SK-N-DZ (cell line): ENCODE measurements around the gene CAPN12. TPM values are rescaled to one million over a fixed set of nuclear protein-coding genes. Genes with fewer than 3 reads are reported as not detected.
"Not testable (repeated sequence)": the region's sequence is repeated elsewhere in the genome, so short reads cannot be mapped to it uniquely, and the experiment has no call there.

Experiments
- DNase-seq: peaks from one replicate; pipeline ENCODE4 v3.0.0-alpha.2; 2015; ENCODE audit warnings: low spot score
- polyA plus RNA-seq, 2 experiments: library from polyadenylated mRNA; depleted of rRNA; stranded (reverse); fragments of >200 nt; gene quantifications; 2 replicates each; pipeline ENCODE4 v1.2.3, GENCODE V29; 2014

CAPN12 gene, protein sequence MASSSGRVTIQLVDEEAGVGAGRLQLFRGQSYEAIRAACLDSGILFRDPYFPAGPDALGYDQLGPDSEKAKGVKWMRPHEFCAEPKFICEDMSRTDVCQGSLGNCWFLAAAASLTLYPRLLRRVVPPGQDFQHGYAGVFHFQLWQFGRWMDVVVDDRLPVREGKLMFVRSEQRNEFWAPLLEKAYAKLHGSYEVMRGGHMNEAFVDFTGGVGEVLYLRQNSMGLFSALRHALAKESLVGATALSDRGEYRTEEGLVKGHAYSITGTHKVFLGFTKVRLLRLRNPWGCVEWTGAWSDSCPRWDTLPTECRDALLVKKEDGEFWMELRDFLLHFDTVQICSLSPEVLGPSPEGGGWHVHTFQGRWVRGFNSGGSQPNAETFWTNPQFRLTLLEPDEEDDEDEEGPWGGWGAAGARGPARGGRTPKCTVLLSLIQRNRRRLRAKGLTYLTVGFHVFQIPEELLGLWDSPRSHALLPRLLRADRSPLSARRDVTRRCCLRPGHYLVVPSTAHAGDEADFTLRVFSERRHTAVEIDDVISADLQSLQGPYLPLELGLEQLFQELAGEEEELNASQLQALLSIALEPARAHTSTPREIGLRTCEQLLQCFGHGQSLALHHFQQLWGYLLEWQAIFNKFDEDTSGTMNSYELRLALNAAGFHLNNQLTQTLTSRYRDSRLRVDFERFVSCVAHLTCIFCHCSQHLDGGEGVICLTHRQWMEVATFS
- polyA plus RNA-seq (2014; cell fraction: cytosol; rRNA removed): 0.37 and 0.42 TPM in 2 replicates
- polyA plus RNA-seq (2014; cell fraction: nucleus; rRNA removed): 1.6 and 3.9 TPM in 2 replicates

DNA sequence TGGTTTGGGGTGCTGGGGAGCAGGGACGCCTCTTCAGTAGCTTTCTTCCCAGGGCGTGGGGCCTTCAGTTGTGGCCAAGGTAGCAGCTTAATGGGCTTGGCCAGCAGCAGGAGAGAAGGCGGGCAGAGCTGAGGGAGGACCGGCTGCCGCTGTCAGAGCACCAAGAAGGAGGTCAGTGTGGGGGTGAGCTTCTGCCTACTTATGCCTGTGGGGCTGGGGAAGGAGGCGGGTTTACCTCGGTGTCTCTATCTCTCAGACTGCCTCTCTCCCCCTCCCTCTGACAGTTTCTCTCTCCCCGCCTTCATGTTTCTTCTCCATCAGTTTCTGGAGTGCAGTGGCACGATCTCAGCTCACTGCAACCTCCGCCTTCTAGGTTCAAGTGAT, at the start of gene CAPN12:
CAPN12 (minus strand) TSS at position 177 of the 384 bp plus-strand sequence. CDS start 309 bp downstream, outside the sequence.
- DNase-seq: no peak

DNA sequence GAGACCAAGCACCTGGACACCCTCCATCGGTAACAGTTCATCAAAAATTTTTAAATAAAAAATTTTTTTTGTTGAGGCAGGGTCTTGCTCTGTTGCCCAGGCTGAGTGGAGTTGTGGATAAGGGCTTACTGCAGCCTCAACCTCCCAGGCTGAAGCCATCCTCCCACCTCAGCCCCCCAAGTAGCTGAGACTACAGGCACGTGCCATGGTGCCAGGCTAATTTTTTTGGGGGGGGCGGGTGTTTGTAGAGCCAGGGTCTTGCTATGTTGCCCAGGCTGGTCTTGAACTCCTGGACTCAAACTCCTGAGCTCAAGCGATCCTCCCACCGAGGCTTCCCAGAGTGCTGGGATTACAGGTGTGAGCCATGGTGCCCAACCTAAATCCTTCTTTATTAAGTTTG, 49.4 kb upstream of the CAPN12 start:
- DNase-seq: no peak

DNA sequence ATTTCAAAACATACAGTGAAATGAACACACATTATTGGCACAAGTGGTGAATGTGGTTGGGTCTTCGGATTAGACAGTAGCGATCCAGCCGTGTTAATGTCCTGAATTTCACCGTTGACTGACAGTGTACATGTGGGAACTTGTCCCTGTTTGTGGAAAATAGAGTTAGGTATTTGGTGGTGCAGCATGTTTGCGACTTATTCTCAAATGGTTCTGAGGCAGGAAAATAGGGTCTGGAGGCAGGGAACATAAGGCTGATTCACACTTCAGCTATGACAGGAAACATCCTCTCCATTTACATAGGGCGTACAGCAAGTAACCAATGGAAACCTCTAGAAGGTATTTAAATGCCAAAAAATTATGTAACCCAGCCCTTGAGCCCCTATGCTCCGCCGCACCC, 48.9 kb upstream of the CAPN12 start:
- no peak for DNase-seq

DNA sequence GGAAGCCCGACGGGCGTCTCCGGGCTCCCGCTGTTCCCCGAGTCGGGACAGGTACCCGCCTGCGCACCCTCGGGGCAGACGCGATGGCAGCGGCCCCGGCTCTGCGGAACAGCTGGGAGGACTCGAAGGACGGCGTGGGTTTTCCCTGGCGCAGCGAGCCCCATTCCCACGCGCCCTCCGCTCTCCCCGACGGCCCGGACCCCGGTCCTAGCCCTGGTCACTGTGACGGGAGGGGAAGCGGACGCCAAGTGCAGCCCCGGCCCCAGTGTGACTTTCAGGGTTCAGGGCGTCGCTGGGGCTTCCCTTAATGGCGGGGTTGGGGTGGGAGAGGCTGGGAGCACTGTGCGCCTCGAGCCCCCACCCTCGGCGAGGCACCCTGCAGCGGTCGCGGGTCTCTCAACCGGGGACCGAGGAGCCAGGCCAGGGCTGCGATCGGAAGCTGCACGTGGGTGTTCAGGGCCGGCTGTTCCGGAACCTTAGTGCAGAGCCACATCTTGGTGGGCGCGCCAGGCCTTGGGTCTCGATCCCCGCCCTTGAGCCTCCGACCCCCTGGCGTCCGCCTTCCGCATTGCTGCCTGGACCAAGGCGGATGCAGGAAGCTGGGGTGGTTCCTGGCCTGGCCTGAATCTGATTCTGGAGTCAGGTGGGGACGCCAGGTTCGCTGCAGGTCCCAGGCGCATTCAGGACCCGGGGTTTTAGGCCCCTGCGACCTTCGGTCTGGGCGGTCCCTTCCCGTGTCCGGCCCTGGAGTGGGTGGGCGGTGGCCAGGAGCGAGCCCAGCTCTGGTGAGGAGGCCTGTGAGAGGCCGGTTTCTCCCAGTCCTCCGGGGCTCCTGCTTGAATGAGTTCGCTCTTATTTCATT, 48.2 kb upstream of the CAPN12 start:
- peak; percentile 49 for DNase-seq

DNA sequence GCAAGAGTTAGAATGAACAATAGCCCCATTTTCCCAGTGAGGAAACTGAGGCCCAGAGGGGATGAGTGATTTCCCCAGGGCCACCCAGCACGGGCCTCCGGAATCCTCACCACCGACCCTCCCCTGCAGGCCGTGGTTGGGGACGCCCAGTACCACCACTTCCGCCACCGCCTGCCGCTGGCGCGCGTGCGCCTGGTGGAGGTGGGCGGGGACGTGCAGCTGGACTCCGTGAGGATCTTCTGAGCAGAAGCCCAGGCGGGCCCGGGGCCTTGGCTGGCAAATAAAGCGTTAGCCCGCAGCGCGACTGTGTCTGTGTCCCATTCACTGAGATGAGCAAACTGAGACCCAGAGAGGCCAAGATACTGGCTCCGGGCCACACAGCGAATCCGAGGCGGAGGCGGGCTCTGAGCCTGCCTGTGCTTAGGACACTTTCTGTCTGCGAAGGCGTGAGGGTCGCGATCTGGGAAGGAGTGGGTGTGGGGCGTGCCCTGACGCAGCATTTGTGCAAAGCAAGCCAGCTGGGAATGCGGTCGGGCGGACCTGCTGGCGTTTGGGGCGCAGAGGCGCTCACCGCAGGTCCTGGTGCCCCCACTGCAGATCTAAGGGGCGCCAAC, 47.3 kb upstream of the CAPN12 start:
- DNase-seq: not testable (repeated sequence)

DNA sequence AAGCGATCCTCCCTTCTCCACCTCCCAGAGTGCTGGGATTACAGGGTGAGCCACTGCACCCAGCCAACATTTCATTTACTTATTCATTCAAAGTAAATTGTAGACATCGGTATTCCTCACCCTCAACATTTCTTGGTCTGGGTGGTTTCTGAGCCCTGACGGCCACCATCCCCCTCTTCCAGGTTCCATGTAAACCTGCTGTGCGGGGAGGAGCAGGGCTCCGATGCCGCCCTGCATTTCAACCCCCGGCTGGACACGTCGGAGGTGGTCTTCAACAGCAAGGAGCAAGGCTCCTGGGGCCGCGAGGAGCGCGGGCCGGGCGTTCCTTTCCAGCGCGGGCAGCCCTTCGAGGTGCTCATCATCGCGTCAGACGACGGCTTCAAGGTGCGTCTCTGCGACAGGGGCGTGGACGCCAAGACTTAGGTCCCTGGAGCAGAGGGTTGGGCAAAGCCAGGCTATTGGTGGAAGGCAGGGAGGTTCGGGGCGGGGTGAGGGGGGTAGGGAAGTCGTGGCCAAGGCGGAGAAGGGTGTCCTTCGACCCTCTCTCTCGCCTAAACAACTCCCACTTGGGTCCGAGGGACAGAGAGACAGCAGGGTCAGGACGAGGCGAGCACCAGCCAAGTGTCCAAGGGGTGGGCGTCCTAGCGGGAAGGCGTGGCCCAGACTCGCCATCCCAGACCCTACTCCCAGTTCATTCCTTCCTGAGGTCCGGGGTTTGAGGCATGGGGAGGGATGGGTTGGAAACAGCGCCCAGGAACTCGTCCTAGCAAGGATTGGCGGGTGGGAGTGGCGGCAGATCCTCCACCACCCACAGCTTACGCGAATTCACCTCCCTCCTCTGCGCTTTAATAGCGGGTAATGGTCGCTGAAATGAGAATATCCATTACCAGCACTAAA, 46.5 kb upstream of the CAPN12 start:
- DNase-seq: not testable (repeated sequence)

DNA sequence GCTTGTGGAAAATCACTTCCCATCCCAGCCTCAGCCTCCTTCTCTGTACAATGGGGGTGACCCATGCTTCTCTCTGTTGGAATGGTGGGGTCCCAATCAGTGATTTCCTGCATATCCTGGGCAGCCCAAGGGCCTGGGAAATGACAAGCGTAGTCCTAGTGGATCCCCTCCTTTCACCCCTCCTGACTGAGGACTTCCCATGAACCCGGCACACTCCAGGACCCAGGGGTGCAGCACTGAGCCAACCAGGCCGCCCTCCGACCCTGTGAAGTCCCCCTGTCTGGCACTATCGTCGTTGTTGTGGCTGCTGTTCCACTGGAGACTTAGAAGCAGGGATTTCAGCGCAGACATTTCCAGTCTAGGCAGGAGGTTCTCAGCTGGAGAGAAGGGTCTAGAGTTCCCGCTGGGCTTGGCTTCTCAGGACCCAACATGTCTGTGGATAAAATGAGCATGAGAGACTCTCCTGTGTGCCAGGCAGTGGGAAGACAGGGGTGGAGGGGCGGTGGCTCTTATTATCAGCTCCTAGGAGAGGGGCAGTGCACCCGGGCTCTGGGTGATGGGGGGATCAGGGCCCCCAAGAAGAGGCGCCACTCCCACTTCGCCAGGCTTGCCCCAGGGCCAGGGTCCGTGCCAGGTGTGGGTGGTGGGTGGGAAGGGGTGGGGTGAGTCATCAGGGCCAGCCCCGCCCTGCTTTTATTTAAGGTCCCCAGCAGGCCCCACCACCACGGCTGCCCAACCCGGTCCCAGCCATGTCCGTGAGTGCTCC, 44.4 kb upstream of the CAPN12 start, which contains the start of gene LGALS7B:
LGALS7B (plus strand) TSS at position 723 of the 766 bp plus-strand sequence; CDS start at position 750, 27 bp downstream.
- no peak for DNase-seq

DNA sequence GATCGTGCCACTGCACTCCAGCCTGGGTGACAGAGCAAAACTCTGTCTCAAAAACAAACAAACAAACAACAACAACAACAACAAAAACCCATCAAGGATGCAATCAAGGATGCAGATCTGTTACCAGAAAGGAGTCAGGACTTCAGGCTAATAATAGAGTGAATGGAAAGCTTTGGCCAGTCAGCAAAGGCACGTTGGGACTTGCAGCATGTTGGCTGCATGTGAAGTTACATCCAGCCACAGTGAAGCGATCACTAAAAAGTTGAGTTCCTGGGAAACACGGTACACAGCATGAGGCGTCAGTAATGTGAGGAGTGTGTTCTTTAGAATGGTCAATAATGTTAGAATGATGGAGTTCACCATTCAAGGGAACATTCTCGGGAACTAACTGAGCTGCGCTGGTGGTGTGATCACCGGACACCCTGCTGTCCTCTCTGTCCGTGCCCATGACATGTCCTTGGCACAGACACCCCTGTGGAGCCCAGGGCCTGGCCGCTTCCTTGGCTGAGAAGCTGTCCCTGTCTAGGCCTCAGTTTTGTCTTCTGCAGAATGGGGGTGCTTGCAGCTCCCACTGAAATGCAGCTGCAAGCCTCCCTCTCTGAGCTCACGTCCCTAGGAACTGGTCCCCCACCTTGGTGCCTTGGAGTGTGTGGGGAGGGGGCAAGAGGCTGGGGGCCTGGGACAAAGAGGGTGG, 42.4 kb upstream of the CAPN12 start:
- no peak for DNase-seq

DNA sequence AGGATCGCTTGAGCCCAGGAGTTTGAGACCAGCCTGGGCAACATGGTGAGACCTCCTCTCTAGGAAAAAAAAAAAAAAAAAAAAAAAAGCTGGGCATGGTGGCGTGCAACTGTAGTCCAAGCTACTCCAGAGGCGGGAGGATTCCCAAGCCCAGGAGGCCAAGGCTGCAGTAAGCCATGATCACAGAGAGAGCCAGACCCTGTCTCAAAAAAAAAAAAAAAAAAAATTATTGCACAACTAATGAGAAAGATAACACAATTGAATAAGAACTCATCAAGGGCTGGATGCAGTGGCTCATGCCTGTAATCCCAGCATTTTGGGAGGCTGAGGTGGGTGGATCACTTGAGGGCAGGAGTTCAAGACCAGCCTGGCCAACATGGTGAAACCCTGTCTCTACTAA, 41.8 kb upstream of the CAPN12 start:
- not testable (repeated sequence) for DNase-seq

DNA sequence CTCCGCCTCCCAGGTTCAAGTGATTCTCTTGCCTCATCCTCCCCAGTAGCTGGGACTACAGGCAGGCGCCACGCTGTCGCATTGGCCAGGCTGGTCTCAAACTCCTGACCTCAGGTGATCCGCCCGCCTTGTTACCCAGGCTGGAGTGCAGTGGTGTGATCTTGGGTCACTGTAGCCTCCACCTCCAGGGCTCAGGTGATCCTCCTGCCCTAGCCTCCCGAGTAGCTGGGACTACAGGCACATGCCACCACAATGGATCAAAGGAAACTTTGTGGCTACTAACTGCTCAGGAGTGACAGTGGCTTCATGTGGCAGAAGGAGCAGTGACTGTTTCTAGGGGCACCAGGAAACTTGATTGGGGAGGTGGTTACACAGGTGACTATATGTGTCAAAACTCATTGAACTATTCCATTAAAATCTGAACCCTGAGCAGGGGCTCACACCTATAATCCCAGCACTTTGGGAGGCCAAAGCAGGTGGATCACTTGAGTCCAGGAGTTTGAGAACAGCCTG, 41.0 kb upstream of the CAPN12 start:
- no peak for DNase-seq

DNA sequence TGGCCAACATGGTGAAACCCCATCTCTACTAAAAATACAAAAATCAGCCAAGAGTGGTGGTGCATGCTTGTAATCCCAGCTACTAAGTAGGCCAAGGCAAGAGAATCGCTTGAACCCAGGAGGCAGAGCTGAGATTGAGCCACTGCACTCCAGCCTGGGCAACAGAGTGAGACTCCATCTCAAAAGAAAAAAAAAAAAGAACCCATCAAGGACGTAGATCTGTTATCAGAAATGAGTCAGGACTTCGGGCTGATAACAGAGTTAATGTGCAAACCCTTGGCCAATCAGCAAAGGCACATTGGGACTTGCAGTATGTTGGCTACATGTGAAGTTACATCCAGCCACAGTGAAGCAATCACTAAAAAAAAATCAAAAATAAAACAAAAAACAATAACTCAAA, 40.0 kb upstream of the CAPN12 start:
- no peak for DNase-seq

DNA sequence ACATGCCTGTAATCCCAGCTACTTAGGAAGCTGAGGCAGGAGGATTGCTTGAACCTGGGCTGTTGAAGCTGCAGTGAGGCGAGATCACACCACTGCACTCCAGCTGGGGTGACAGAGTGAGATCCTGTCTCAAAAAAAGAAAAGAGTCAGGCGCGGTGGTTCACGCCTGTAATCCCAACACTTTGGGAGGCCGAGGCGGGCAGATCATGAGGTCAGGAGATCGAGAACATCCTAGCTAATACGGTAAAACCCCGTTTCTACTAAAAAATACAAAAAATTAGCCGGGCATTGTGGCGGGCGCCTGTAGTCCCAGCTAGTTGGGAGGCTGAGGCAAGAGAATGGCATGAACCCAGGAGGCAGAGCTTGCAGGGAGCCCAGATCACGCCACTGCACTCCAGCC, 37.9 kb upstream of the CAPN12 start:
- DNase-seq: not testable (repeated sequence)

DNA sequence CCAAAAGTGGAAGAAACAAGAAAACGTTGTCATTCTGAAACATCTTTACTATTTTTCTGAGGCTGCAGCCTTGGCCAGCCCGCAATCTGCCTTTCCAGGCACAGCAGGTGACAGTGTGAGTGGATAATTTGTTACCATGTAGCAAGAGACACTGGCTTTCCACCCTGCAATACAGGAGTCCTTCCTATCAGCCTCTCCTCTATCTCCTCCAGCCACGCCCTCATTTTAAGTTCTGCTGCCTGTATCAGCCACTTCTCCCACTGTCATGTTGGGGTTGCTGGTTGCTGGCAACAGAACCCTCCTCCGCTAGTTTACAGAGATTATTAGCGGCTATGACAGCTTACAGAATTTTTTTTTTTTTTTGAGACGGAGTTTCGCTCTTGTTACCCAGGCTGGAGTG, 36.8 kb upstream of the CAPN12 start:
- no peak for DNase-seq

DNA sequence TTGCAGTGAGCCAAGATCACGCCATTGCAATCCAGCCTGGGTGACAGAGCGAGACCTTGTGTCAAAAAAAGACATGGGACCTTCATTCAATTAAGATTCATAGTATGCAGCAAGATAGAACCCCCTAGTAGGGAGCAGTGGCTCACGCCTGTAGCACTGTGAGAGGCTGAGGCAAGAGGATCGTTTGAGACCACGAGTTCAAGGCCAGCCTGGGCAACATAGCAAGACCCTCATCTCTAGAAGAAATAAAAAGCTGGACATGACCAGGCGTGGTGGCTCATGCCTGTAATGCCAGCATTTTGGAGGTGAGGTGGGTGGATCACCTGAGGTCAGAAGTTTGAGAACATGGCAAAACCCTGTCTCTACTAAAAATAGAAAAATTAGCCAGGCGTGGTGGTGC, 36.2 kb upstream of the CAPN12 start:
- DNase-seq: no peak

DNA sequence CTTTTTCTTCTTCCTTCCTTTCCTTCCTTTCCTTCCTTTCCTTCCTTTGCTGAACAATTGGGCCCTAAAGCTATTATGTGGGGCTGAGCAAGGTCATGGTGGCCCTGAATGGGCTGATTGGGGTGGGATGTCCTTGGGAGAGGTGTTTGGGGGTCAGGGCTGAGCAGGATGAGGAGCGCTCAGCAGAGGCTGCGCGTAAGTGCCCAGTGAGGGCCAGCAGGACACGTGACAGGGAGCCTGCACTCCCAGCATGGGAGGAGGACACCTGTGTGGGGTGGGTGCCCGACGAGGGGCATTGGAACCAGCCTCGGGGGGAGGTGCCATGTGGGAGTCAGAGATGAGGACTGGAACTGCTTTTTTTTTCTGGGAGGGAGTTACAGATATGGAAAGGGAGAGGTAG, 34.5 kb upstream of the CAPN12 start:
- DNase-seq: no peak

DNA sequence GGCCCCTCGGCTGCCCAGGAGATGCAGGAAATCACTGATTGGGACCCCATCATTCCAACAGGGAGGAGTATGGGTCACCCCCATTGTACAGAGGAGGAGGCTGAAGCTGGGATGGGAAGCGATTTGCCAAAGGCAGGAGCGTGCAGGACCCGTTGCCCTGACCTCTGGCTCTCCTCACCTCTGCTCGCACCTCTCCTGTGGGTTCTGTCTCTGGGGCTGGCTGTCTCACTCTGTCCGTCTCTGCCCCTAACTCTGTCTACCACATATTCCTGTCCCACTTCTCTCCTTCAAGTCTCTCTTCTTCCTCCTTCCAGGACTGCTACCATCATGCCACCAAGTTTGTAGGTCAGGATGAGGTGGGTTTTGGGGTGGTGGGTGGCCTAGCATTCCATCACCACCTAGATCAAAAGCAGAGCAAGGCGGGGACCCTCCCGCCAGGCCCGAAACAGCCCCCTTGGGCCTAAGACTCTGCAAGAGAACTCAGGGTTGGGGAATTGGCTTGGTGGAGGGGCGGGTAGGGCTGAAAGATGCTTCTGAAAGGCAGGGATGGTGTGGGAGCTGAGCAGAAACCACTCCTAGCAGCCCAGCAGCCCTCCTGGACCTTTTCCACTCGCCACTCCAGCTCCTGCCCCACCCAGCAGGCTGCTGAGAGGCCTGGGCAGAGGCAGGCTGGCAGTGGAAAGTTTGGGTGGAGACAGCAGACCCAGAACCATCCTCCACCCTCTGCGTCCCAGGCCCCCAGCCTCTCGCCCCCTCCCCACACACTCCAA, 30.1 kb upstream of the CAPN12 start:
- DNase-seq: no peak

DNA sequence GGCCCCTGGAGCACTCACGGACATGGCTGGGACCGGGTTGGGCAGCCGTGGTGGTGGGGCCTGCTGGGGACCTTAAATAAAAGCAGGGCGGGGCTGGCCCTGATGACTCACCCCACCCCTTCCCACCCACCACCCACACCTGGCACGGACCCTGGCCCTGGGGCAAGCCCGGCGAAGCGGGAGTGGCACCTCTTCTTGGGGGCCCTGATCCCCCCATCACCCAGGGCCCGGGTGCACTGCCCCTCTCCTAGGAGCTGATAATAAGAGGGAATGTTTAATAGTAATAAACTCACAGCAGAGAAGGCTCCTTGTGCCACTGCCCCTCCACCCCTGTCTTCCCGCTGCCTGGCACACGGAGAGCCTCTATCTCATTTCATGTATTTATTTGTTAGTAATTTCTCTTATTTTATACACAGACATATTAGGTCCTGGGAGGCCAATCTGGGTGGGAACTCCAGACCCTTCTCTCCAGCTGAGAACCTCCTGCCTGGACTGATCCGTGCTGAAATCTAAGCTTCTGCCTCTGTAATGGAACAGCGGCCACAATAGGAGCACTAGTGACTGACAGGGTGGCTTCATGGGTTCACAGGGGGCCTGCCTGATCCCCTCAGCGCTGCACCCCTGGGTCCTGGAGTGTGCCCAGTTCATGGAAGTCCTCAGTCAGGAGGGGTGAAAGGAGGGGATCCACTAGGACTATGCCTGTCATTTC, 29.3 kb upstream of the CAPN12 start, which contains the start of gene LGALS7:
LGALS7 (minus strand) TSS at position 49 of the 709 bp plus-strand sequence; CDS start at position 24, 25 bp downstream.
- DNase-seq: no peak
